GM18526 (cell line): ENCODE results near the gene OAS2.
A peak's percentile ranks its signal among the peaks of the same experiment; 100 is the strongest.

Experiments used
- POLR2A ChIP-seq: IDR thresholded peaks from 3 replicates; pipeline ENCODE4 v1.6.1; 2011; ENCODE audit not compliant: insufficient read length; ENCODE audit errors: extremely low read depth

The OAS2 gene, protein sequence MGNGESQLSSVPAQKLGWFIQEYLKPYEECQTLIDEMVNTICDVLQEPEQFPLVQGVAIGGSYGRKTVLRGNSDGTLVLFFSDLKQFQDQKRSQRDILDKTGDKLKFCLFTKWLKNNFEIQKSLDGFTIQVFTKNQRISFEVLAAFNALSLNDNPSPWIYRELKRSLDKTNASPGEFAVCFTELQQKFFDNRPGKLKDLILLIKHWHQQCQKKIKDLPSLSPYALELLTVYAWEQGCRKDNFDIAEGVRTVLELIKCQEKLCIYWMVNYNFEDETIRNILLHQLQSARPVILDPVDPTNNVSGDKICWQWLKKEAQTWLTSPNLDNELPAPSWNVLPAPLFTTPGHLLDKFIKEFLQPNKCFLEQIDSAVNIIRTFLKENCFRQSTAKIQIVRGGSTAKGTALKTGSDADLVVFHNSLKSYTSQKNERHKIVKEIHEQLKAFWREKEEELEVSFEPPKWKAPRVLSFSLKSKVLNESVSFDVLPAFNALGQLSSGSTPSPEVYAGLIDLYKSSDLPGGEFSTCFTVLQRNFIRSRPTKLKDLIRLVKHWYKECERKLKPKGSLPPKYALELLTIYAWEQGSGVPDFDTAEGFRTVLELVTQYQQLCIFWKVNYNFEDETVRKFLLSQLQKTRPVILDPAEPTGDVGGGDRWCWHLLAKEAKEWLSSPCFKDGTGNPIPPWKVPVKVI

GRCh38 chr12:112978163-112979040, at the start of gene OAS2:
Gene OAS2, plus strand, starts transcription at chr12:112978519. Its CDS starts 90 bp downstream, at chr12:112978609.
- TF ChIP-seq POLR2A = peak; percentile 84

DNA sequence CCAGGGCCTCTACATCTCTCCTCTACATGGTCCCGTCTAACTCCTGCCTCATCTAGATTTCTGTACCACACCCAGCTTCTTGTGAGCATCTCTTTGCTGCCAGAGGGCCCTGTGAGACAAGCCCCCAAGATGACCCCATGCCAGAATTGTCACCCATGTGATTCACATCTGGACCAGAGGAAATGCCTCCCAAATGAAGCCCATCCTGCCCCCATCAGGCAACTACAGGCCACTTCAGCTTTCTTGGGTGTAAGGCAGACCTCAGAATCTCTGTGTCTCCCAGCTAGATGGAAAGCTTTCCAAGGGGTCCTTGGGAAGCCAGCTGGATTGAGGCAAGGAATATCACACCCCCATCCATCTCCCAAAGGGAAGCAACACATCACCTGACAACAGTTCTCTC, 49.3 kb upstream of the OAS2 start:
- TF ChIP-seq POLR2A = no peak

DNA sequence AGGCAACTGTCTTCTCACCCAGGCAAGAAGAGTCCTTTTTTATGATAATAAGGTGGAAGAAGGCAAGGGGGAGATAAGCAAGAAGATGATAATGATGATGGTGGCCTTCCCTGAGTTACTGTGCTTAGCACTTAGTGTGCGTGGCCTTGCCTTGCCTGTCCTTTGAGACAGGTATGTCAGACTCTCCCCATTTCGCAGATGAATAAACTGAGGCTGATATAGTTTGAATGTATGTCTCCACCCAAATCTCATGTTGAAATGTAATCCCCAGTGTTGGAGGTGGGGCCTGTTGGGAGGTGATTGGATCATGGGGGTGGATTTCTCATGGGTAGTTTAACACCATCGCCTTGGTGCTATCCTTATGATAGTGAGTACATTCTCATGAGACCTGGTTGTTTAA, 48.6 kb upstream of the OAS2 start:
- no peak for TF ChIP-seq POLR2A

- TF ChIP-seq POLR2A = no peak
These were observed 48.0 kb upstream of the OAS2 start for GRCh38 chr12:112930350-112930749.

GRCh38 chr12:112932485-112933128, 45.7 kb upstream of the OAS2 start:
- TF ChIP-seq POLR2A = no peak

DNA sequence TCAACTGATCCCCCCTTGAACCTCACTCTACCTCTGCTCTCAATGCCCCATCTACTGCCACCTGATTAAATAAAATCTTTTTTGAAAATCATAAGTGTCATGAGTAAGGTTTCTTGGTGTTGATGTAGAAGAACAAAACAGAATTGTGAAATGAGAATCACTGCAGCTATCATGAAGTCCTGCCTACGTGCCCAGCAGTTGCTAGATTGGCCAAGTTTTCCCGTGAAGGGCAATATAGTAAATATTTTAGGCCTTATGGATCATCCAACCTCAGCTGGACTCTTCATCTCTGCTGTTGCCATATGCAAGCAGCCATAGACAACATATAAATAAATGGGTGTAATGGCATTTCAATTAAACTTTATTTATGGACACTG, 45.2 kb upstream of the OAS2 start:
- TF ChIP-seq POLR2A = no peak

DNA sequence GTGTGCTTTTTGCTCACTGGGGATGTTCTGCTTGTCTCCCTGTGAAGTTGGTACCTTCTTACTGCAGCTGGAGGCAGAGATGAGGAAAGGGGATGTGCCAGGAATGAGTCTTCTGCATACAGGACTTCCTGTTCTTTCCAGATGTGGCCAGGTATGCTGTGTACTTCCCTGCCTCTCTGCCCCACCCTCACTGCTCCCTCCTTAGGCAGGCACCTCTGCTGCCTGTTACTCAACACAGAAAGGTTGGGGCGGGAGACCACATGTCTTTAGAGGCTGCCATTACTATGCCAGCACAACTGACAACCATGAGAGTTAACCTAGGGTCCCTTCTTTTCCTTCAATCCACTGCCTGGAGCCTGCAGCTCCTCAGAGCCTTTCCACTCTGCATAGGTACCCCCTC, 42.1 kb upstream of the OAS2 start:
- TF ChIP-seq POLR2A = no peak

DNA sequence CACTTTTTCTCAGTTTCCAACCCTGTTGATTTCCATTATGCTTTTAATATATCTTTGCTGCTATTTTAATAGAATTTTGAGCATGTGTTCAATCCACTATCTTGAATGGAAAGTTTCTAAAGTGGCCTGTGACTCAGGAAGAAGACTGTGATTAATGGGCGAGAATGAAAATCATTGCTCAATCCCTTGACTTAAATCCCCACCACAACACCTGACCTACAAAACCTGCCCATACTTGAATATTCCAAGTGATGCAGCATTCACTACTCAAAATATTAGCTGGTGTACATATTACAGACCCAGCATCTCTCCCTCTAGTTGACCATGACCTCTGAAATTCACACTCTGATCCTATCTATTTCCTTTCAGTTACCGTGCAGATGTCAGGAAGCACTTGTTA, 41.4 kb upstream of the OAS2 start:
- no peak for TF ChIP-seq POLR2A

DNA sequence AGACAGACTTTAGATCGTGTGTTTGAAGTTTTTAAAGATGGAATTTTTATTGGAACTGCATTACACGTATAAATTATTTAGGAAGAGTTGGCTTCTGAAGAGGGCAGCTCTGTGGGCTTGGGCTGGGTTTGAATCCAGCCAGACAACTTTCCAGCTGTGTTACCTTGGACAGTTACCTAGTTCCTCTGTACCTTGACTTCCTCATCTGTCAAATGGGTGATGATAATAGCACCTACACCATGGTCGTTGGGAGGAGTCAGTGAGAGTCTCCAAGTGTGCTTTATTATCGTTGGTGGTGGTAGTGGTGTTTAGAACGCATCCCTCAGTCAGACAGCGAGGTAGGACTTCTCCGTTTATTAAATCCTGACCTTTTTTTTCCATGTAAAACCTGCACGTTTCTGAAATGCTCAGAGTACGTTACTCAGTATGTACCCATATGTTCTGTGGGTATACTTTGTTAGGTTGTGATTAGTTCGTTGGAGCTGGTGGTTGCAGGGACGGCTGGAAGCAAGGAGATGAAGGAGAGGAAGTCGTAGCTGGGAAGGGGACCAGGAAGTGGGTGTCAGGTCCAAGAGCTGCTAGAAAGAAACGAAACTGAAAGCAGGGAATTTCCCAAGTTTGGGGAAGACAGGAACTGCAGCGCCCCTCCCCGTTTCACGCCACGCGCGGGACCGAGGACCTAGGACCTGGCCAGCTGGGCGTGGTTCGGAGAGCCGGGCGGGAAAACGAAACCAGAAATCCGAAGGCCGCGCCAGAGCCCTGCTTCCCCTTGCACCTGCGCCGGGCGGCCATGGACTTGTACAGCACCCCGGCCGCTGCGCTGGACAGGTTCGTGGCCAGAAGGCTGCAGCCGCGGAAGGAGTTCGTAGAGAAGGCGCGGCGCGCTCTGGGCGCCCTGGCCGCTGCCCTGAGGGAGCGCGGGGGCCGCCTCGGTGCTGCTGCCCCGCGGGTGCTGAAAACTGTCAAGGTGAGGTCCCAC, 40.3 kb upstream of the OAS2 start, which contains the start of gene OAS3:
TSS of gene OAS3 (plus strand) at position 734 of the 979 bp plus-strand sequence. CDS start at position 791, 57 bp downstream.
- TF ChIP-seq POLR2A = peak; percentile 47

- no peak for TF ChIP-seq POLR2A
These were observed 39.6 kb upstream of the OAS2 start for GRCh38 chr12:112938751-112939150.

DNA sequence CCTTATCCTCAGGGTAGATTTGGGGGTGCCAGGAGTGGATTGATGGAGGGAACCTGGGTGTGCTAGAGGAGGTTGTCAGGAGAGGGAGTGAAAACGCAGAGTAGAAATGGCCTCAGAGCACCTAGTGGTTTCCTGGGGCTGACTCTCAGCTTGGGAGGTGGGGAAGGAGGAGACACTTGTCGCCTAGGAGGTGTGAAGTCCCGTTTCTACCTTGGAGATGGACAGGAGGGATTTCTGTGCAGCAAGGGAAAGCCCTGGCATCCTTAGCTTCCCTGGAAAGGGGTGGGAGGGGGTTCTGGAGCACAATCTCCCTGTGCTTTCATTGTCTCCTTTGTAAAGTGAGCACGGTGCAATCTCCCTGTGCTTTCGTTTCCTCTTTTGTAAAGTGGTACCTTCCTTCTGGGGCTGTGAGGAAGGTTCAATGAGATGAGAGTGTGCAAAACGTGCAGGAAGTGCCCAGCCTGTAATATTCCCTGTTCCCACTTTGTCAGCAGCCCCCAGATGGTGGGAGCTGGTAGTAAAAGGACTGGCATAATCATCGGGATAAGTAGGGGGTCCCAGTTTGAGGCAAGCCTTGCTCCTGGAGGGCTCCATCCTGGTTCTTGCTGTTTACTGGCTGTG, 38.4 kb upstream of the OAS2 start:
- peak; percentile 30 for TF ChIP-seq POLR2A

GRCh38 chr12:112941528-112942335, 36.6 kb upstream of the OAS2 start:
- TF ChIP-seq POLR2A = no peak

DNA sequence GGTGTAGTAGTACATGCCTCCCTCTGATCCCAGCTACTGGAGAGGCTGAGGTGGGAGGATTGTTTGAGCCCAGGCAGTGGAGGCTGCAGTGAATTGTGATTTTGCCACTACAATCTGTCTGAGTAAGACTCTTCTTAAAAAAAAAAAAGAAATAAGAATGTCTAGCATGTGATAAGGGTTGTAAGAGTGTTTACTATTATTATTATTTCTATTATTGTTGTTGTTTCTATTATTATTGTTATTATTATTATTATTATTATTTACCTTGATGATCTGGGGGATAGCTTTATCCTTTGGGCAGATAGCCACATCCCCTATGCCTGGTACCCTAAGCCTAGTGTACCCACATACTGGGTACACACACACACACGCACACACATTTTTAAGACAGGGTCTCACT, 35.7 kb upstream of the OAS2 start:
- TF ChIP-seq POLR2A = no peak
